GM12891 (cell line): ENCODE results near the gene SMIM35.

Experiments used
- POLR2A ChIP-seq: IDR thresholded peaks from 2 replicates; pipeline ENCODE4 v1.6.1; 2011; ENCODE audit warnings: low read depth, low read length, control low read depth
- POLR2AphosphoS5 ChIP-seq: IDR thresholded peaks from 2 replicates; pipeline ENCODE4 v1.6.1; 2011; ENCODE audit warnings: low read depth, low read length, control low read depth

DNA sequence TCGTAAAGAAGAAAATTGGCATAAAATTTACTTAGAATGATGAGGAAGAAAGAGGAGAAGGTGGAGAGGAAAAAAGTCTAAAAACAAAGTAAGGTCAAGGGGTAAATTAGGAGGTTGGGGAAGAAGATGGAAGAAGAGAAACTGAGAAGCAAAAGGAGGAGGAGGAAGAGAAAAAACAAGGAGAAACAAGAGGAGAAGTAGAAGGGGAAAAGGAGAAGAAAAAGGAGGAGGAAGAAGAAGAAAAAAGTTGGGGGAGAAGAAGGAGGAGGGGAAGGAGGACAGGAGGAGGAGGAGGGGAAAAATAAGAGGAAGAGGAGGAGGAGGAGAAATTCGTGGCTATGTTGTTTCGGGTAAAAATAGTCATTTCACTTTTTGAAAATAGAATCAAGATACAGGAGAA is 58.1 kb downstream of the SMIM35 start:
- TF ChIP-seq POLR2AphosphoS5 (no peak), POLR2A (no peak)
